Neural cell (in vitro differentiated cells): ENCODE measurements around the gene SOX13. TPM values are rescaled to one million over a fixed set of nuclear protein-coding genes. Genes with fewer than 3 reads are reported as not detected.

Experiments
- H2AFZ ChIP-seq: fragments of 200-600, 300-800 bp; sonication (generic), shearing (Covaris generic); 2 replicates; pipeline ENCODE4 v1.6.0; 2014; ENCODE audit warnings: low read depth, mild to moderate bottlenecking, antibody characterized with exemption, low read length, moderate library complexity
- H3F3A ChIP-seq: fragments of 200-600 bp; shearing (Covaris generic); 2 replicates; pipeline ENCODE4 v1.6.1; 2016; ENCODE audit warnings: mild to moderate bottlenecking, moderate library complexity, mixed read lengths, antibody characterized with exemption, low read length; ENCODE audit not compliant: insufficient read depth, poor library complexity, severe bottlenecking
- H3K27ac ChIP-seq: fragments of 200-600, 300-800 bp; sonication (generic), shearing (Covaris generic); 2 replicates; pipeline ENCODE4 v1.5.1; 2014; ENCODE audit warnings: mild to moderate bottlenecking, low read length, moderate library complexity
- H3K27me3 ChIP-seq: fragments of 300-800, 200-600 bp; sonication (generic), shearing (Covaris generic); 2 replicates; pipeline ENCODE4 v1.6.0; 2014; ENCODE audit warnings: mild to moderate bottlenecking, low read depth, low read length, moderate library complexity; ENCODE audit not compliant: insufficient read depth
- H3K36me3 ChIP-seq: fragments of 300-800, 200-600 bp; sonication (generic), shearing (Covaris generic); 2 replicates; pipeline ENCODE4 v1.5.1; 2014; ENCODE audit warnings: mild to moderate bottlenecking, antibody characterized with exemption, low read length, moderate library complexity; ENCODE audit not compliant: insufficient read depth
- H3K4me2 ChIP-seq: fragments of 300-800, 200-600 bp; sonication (generic), shearing (Covaris generic); 2 replicates; pipeline ENCODE4 v1.6.0; 2014; ENCODE audit warnings: mild to moderate bottlenecking, low read length
- H3K4me3 ChIP-seq: fragments of 300-800, 200-600 bp; sonication (generic), shearing (Covaris generic); 2 replicates; pipeline ENCODE4 v1.5.1; 2014; ENCODE audit warnings: mild to moderate bottlenecking, low read length, moderate library complexity
- H3K79me2 ChIP-seq: fragments of 200-600 bp; shearing (Covaris generic); replicated peaks from 2 replicates; pipeline ENCODE4 v1.6.0; 2014; ENCODE audit warnings: mild to moderate bottlenecking, low read length, moderate library complexity; ENCODE audit not compliant: insufficient read depth
- H3K9ac ChIP-seq: fragments of 300-800, 200-600 bp; sonication (generic), shearing (Covaris generic); 2 replicates; pipeline ENCODE4 v1.6.1; 2016; ENCODE audit warnings: mild to moderate bottlenecking, low read length, mixed read lengths
- H3K9me2 ChIP-seq: fragments of 200-600 bp; shearing (Covaris generic); 2 replicates; pipeline ENCODE4 v1.6.1; 2016; ENCODE audit warnings: mild to moderate bottlenecking, low read length, mixed read lengths; ENCODE audit not compliant: insufficient read depth
- H3K9me3 ChIP-seq: fragments of 200-600, 300-800 bp; sonication (generic), shearing (Covaris generic); 2 replicates; pipeline ENCODE4 v1.6.1; 2016; ENCODE audit warnings: mild to moderate bottlenecking, mixed run types, low read length, moderate library complexity, mixed read lengths
- H4K20me1 ChIP-seq: fragments of 200-600 bp; shearing (Covaris generic); 2 replicates; pipeline ENCODE4 v1.6.1; 2016; ENCODE audit warnings: mild to moderate bottlenecking, mixed run types; ENCODE audit not compliant: insufficient read depth
- CTCF ChIP-seq: fragments of 450-650 bp; IDR thresholded peaks from 2 replicates; pipeline ENCODE4 v1.5.1; 2014; ENCODE audit warnings: antibody characterized with exemption, mild to moderate bottlenecking, moderate library complexity; ENCODE audit not compliant: poor library complexity, severe bottlenecking
- EP300 ChIP-seq: fragments of 450-650 bp; conservative IDR thresholded peaks from 2 replicates; pipeline ENCODE4 v1.6.1; 2014; ENCODE audit warnings: antibody characterized with exemption, mild to moderate bottlenecking, moderate library complexity; ENCODE audit not compliant: poor library complexity, severe bottlenecking
- EZH2 ChIP-seq: fragments of 200-600, 300-800 bp; shearing (Covaris generic), sonication (generic); IDR thresholded peaks from 2 replicates; pipeline ENCODE4 v1.6.1; 2014; ENCODE audit warnings: antibody characterized with exemption, low read length, borderline replicate concordance, mild to moderate bottlenecking; ENCODE audit not compliant: insufficient read depth, poor library complexity, severe bottlenecking
- MXI1 ChIP-seq: fragments of 450-650 bp; conservative IDR thresholded peaks from 2 replicates; pipeline ENCODE4 v1.6.1; 2014; ENCODE audit warnings: antibody characterized with exemption, mild to moderate bottlenecking; ENCODE audit not compliant: poor library complexity, severe bottlenecking
- POLR2AphosphoS5 ChIP-seq: IDR thresholded peaks from 2 replicates; pipeline ENCODE4 v1.6.1; 2012
- RAD21 ChIP-seq: fragments of 450-650 bp; conservative IDR thresholded peaks from 2 replicates; pipeline ENCODE4 v1.6.1; 2014; ENCODE audit warnings: antibody characterized with exemption, mild to moderate bottlenecking, moderate library complexity
- REST ChIP-seq: IDR thresholded peaks from 2 replicates; pipeline ENCODE4 v1.6.1; 2012; ENCODE audit warnings: borderline replicate concordance
- SMC3 ChIP-seq: fragments of 450-650 bp; conservative IDR thresholded peaks from 2 replicates; pipeline ENCODE4 v1.6.1; 2014; ENCODE audit warnings: antibody characterized with exemption, mild to moderate bottlenecking, moderate library complexity; ENCODE audit not compliant: poor library complexity
- TAF1 ChIP-seq: IDR thresholded peaks from 2 replicates; pipeline ENCODE4 v1.6.1; 2012; ENCODE audit warnings: low read depth
- polyA plus RNA-seq: library from polyadenylated mRNA; depleted of rRNA; stranded (reverse); fragments of >200 nt; gene quantifications from 2 replicates; pipeline ENCODE4 v1.2.3, GENCODE V29; 2014

Gene SOX13
- polyA plus RNA-seq, 1 donor from 2014 or later, result 1.7 TPM

- Histone ChIP-seq H3K9ac (no peak overlapping the region), H3K9me3 (no peaks in the 10 kb centered on the region), H3K4me2 (no peak overlapping the region), H3K79me2 (no peaks in the 10 kb centered on the region), H2AFZ (no peak overlapping the region), H4K20me1 (no peaks in the 10 kb centered on the region), H3F3A (no peaks in the 10 kb centered on the region), H3K9me2 (no peaks in the 10 kb centered on the region), H3K36me3 (no peaks in the 10 kb centered on the region), H3K27ac (no peak overlapping the region), H3K27me3 (no peaks in the 10 kb centered on the region), H3K4me3 (no peak overlapping the region)
- TF ChIP-seq POLR2AphosphoS5 (no peak), EP300 (no peak), MXI1 (no peak), RAD21 (no peak), TAF1 (no peak), SMC3 (no peak), REST (no peak), CTCF (no peak), EZH2 (no peak)
Measured at GRCh38 chr1:204032642-204033235, 40.2 kb upstream of the SOX13 start.

GRCh38 chr1:204033306-204033705 is 39.6 kb upstream of the SOX13 start:
- H3K9ac ChIP-seq, result no peak overlapping the region
- H3K4me3 ChIP-seq, result no peak overlapping the region
- H3K4me2 ChIP-seq, result no peak overlapping the region
- no peaks in the 10 kb centered on the region for H3K36me3 ChIP-seq
- no peaks in the 10 kb centered on the region for H3K79me2 ChIP-seq
- TF ChIP-seq CTCF (no peak), POLR2AphosphoS5 (no peak), RAD21 (no peak), REST (no peak)
- no peaks in the 10 kb centered on the region for H4K20me1 ChIP-seq
- no peaks in the 10 kb centered on the region for H3K9me3 ChIP-seq
- no peaks in the 10 kb centered on the region for H3K27me3 ChIP-seq
- no peaks in the 10 kb centered on the region for H3K9me2 ChIP-seq
- H3F3A ChIP-seq, result no peaks in the 10 kb centered on the region
- H3K27ac ChIP-seq, result no peak overlapping the region
- no peak overlapping the region for H2AFZ ChIP-seq
